NCI-H510A (cell line): ENCODE measurements around the gene COLEC11.
A peak's percentile ranks its signal among the peaks of the same experiment; 100 is the strongest.
"Not testable (repeated sequence)": the region's sequence is repeated elsewhere in the genome, so short reads cannot be mapped to it uniquely, and the experiment has no call there.

Source experiments
- DNase-seq: peaks from one replicate; lab custom pipeline; 2025; lab: John Stamatoyannopoulos, UW

Gene COLEC11

GRCh38 chr2:3594493-3595281 lies at the start of gene COLEC11:
Gene COLEC11, plus strand, starts transcription at chr2:3595112. Its CDS starts 9,229 bp downstream, at chr2:3604341.
- DNase-seq: no peak

- DNase-seq: no peak
These were observed 49.0 kb upstream of the COLEC11 start for GRCh38 chr2:3545788-3546478.

- DNase-seq: no peak
These were observed 47.0 kb upstream of the COLEC11 start for GRCh38 chr2:3547915-3548314.

GRCh38 chr2:3553946-3554345 lies 41.0 kb upstream of the COLEC11 start:
- no peak for DNase-seq

- no peak for DNase-seq
These were observed 37.2 kb upstream of the COLEC11 start for GRCh38 chr2:3557639-3558204.

GRCh38 chr2:3558205-3559014 lies 36.5 kb upstream of the COLEC11 start, which contains the start of gene RNASEH1:
Gene RNASEH1, minus strand, starts transcription at chr2:3558333. Its CDS starts 73 bp downstream, at chr2:3558260.
- DNase-seq: peak; percentile 98

GRCh38 chr2:3563521-3563976 lies 31.4 kb upstream of the COLEC11 start:
- DNase-seq: no peak

GRCh38 chr2:3565117-3565516 lies 29.8 kb upstream of the COLEC11 start:
- no peak for DNase-seq

- no peak for DNase-seq
These were observed 28.1 kb upstream of the COLEC11 start for GRCh38 chr2:3566806-3567205.

- DNase-seq: not testable (repeated sequence)
These were observed 25.3 kb upstream of the COLEC11 start for GRCh38 chr2:3569656-3570055.

- DNase-seq: no peak
These were observed 23.6 kb upstream of the COLEC11 start for GRCh38 chr2:3571284-3571683.

GRCh38 chr2:3572620-3573019 lies 22.3 kb upstream of the COLEC11 start:
- DNase-seq: no peak

- DNase-seq: no peak
These were observed 20.8 kb upstream of the COLEC11 start for GRCh38 chr2:3574155-3574554.

- DNase-seq: no peak
These were observed 19.2 kb upstream of the COLEC11 start for GRCh38 chr2:3575534-3576262.

- DNase-seq: not testable (repeated sequence)
These were observed 18.7 kb upstream of the COLEC11 start for GRCh38 chr2:3576263-3576630.

- DNase-seq: no peak
These were observed 15.9 kb upstream of the COLEC11 start for GRCh38 chr2:3578987-3579386.

GRCh38 chr2:3580449-3580848 lies 14.5 kb upstream of the COLEC11 start:
- DNase-seq: no peak

GRCh38 chr2:3581367-3582262 lies 13.3 kb upstream of the COLEC11 start:
- DNase-seq: no peak

- no peak for DNase-seq
These were observed 10.8 kb upstream of the COLEC11 start for GRCh38 chr2:3584076-3584475.

GRCh38 chr2:3584608-3585260 lies 10.2 kb upstream of the COLEC11 start:
- DNase-seq: no peak
